SK-N-SH treated with all-trans-retinoic acid at 6 μM for 48 hours (cell line): Measurements from ENCODE around the gene CYP39A1.

Experiments
- ATAC-seq: fragments of 200-7000 bp; cut with Tn5 transposase; 3 replicates; pipeline ENCODE4 v1.9.1; 2020; ENCODE audit warnings: mild to moderate bottlenecking, moderate library complexity
- ARNTL ChIP-seq: fragments of 450-650 bp; formaldehyde crosslinking; IDR thresholded peaks from 2 replicates; pipeline ENCODE4 v1.5.0; 2020; ENCODE audit warnings: low read depth, mild to moderate bottlenecking, moderate library complexity, borderline replicate concordance
- BACH2 ChIP-seq: fragments of 250-450 bp; sonication (Bioruptor Pico); IDR thresholded peaks from 2 replicates; pipeline ENCODE4 v1.9.0; 2021; ENCODE audit warnings: mild to moderate bottlenecking, borderline replicate concordance
- CREB5 ChIP-seq: fragments of 250-450 bp; sonication (Bioruptor Pico); IDR thresholded peaks from 2 replicates; pipeline ENCODE4 v1.5.1; 2020; ENCODE audit warnings: low read depth, mild to moderate bottlenecking, moderate library complexity
- CSRNP3 ChIP-seq: fragments of 250-450 bp; sonication (Bioruptor Pico); IDR thresholded peaks from 2 replicates; pipeline ENCODE4 v1.5.1; 2021; ENCODE audit warnings: mild to moderate bottlenecking, moderate library complexity
- ESRRG ChIP-seq: fragments of 250-450 bp; sonication (Bioruptor Pico); IDR thresholded peaks from 2 replicates; pipeline ENCODE4 v1.6.1; 2021; ENCODE audit warnings: mild to moderate bottlenecking
- ISL1 ChIP-seq: fragments of 250-450 bp; sonication (Bioruptor Pico); IDR thresholded peaks from 2 replicates; pipeline ENCODE4 v2.1.2; 2022; ENCODE audit warnings: mild to moderate bottlenecking, moderate library complexity
- OSR1 ChIP-seq: fragments of 250-450 bp; sonication (Bioruptor Pico); IDR thresholded peaks from 2 replicates; pipeline ENCODE4 v1.8.0; 2022; ENCODE audit warnings: moderate library complexity, mild to moderate bottlenecking, inconsistent platforms
- PATZ1 ChIP-seq: fragments of 250-450 bp; sonication (Bioruptor Pico); IDR thresholded peaks from 2 replicates; pipeline ENCODE4 v1.8.0; 2020; ENCODE audit warnings: mild to moderate bottlenecking, moderate library complexity, borderline replicate concordance
- POU6F1 ChIP-seq: fragments of 250-450 bp; sonication (Bioruptor Pico); IDR thresholded peaks from 2 replicates; pipeline ENCODE4 v1.8.0; 2021; ENCODE audit warnings: low read depth, mild to moderate bottlenecking, moderate library complexity, borderline replicate concordance
- PPARA ChIP-seq: fragments of 250-450 bp; sonication (Bioruptor Pico); IDR thresholded peaks from 2 replicates; pipeline ENCODE4 v1.5.0; 2020; ENCODE audit warnings: mild to moderate bottlenecking, borderline replicate concordance
- RARB ChIP-seq: fragments of 250-450 bp; sonication (Bioruptor Pico); IDR thresholded peaks from 2 replicates; pipeline ENCODE4 v1.8.0; 2021; ENCODE audit warnings: mild to moderate bottlenecking, moderate library complexity
- SNAI2 ChIP-seq: fragments of 250-450 bp; sonication (Bioruptor Pico); IDR thresholded peaks from 2 replicates; pipeline ENCODE4 v1.5.0; 2020; ENCODE audit warnings: mild to moderate bottlenecking, moderate library complexity
- TCF4 ChIP-seq: fragments of 250-450 bp; sonication (Bioruptor Pico); IDR thresholded peaks from 2 replicates; pipeline ENCODE4 v1.8.0; 2021; ENCODE audit warnings: mild to moderate bottlenecking, moderate library complexity, borderline replicate concordance
- TOX ChIP-seq: fragments of 250-450 bp; sonication (Bioruptor Pico); IDR thresholded peaks from 2 replicates; pipeline ENCODE4 v1.8.0; 2021; ENCODE audit warnings: mild to moderate bottlenecking, moderate library complexity, borderline replicate concordance
- TSHZ2 ChIP-seq: fragments of 250-450 bp; sonication (Bioruptor Pico); IDR thresholded peaks from 2 replicates; pipeline ENCODE4 v1.5.0; 2020; ENCODE audit warnings: mild to moderate bottlenecking, moderate library complexity
- ZC3H10 ChIP-seq: fragments of 250-450 bp; sonication (Bioruptor Pico); IDR thresholded peaks from 2 replicates; pipeline ENCODE4 v1.5.1; 2021; ENCODE audit warnings: mild to moderate bottlenecking, moderate library complexity
- ZFP30 ChIP-seq: fragments of 450-650 bp; formaldehyde crosslinking; IDR thresholded peaks from 2 replicates; pipeline ENCODE4 v1.5.0; 2022; ENCODE audit warnings: mild to moderate bottlenecking, moderate library complexity
- ZNF565 ChIP-seq: fragments of 450-650 bp; formaldehyde crosslinking; conservative IDR thresholded peaks from 2 replicates; pipeline ENCODE4 v1.5.0; 2020; ENCODE audit warnings: low read depth, mild to moderate bottlenecking, moderate library complexity
- ZNF70 ChIP-seq: fragments of 450-650 bp; formaldehyde crosslinking; IDR thresholded peaks from 2 replicates; pipeline ENCODE4 v1.5.0; 2020; ENCODE audit warnings: mild to moderate bottlenecking, moderate library complexity
- ZNF8 ChIP-seq: fragments of 450-650 bp; formaldehyde crosslinking; IDR thresholded peaks from 2 replicates; pipeline ENCODE4 v1.5.0; 2020; ENCODE audit warnings: mild to moderate bottlenecking, moderate library complexity

Gene CYP39A1

GRCh38 chr6:46504242-46504641 lies 148.4 kb downstream of the CYP39A1 start:
- no peak for ATAC-seq
- TF ChIP-seq ZNF8 (CRISPR knock-in tag) (no peak), ESRRG (CRISPR knock-in tag) (no peak), ZFP30 (CRISPR knock-in tag) (no peak), ZC3H10 (no peak), PPARA (CRISPR knock-in tag) (no peak), TCF4 (CRISPR knock-in tag) (no peak), PATZ1 (CRISPR knock-in tag) (no peak), SNAI2 (CRISPR knock-in tag) (no peak), ZNF70 (CRISPR knock-in tag) (no peak), ARNTL (no peak), BACH2 (CRISPR knock-in tag) (no peak)

GRCh38 chr6:46502486-46503119 lies 150.0 kb downstream of the CYP39A1 start:
- TF ChIP-seq PPARA (CRISPR knock-in tag) (no peak), ISL1 (CRISPR knock-in tag) (no peak), CREB5 (no peak), SNAI2 (CRISPR knock-in tag) (no peak)
- ATAC-seq, result no peak

GRCh38 chr6:46501136-46502089 lies 151.2 kb downstream of the CYP39A1 start:
- TF ChIP-seq ZNF565 (no peak), PATZ1 (CRISPR knock-in tag) (no peak), CSRNP3 (CRISPR knock-in tag) (no peak), POU6F1 (CRISPR knock-in tag) (no peak), OSR1 (no peak), ZFP30 (CRISPR knock-in tag) (no peak), TOX (CRISPR knock-in tag) (no peak), RARB (CRISPR knock-in tag) (no peak)
- TF ChIP-seq, all 23 proteins: peak for 0
- ATAC-seq, result no peak

GRCh38 chr6:46500382-46500781 lies 152.2 kb downstream of the CYP39A1 start:
- ATAC-seq, result no peak
- no peak for TF ChIP-seq CSRNP3 (CRISPR knock-in tag)
- TF ChIP-seq TCF4 (CRISPR knock-in tag), result no peak
- no peak for TF ChIP-seq BACH2 (CRISPR knock-in tag)
- no peak for TF ChIP-seq TOX (CRISPR knock-in tag)
- TF ChIP-seq SNAI2 (CRISPR knock-in tag), result no peak
- TF ChIP-seq TSHZ2, result no peak
- TF ChIP-seq ZNF70 (CRISPR knock-in tag), result no peak
- no peak for TF ChIP-seq ZC3H10
